ENCODE results near the gene EIF4E1B. TPM values are rescaled to one million over a fixed set of nuclear protein-coding genes. Genes with fewer than 3 reads are reported as not detected.

EIF4E1B gene
- total RNA-seq, 1 donor from 2014 or later, result not detected

- Mint-ChIP-seq H3K9me3 (ENCODE audit: unreplicated experiment) (no peaks in the 10 kb centered on the region), H3K27me3 (ENCODE audit: unreplicated experiment) (no peaks in the 10 kb centered on the region), H3K27ac (ENCODE audit: unreplicated experiment) (no peak overlapping the region), H3K4me1 (ENCODE audit: unreplicated experiment) (peaks cover 8% of the 10 kb centered on the region), H3K4me3 (ENCODE audit: unreplicated experiment) (no peak overlapping the region), H3K36me3 (ENCODE audit: unreplicated experiment) (no peaks in the 10 kb centered on the region)
- no peak for DNase-seq (ENCODE audit: extremely low spot score, unreplicated experiment)
- TF ChIP-seq CTCF (IDR thresholded peaks at IDR 0.05), result no peak
Observed at GRCh38 chr5:176606875-176607274, 23.6 kb upstream of the EIF4E1B start.

GRCh38 chr5:176608142-176608705 is 22.3 kb upstream of the EIF4E1B start:
- Mint-ChIP-seq H3K27ac (ENCODE audit: unreplicated experiment) (no peak overlapping the region), H3K4me3 (ENCODE audit: unreplicated experiment) (peak overlapping the region; percentile 82), H3K4me1 (ENCODE audit: unreplicated experiment) (peaks cover 8% of the 10 kb centered on the region), H3K27me3 (ENCODE audit: unreplicated experiment) (no peaks in the 10 kb centered on the region), H3K9me3 (ENCODE audit: unreplicated experiment) (no peaks in the 10 kb centered on the region), H3K36me3 (ENCODE audit: unreplicated experiment) (no peaks in the 10 kb centered on the region)
- no peak for TF ChIP-seq CTCF (IDR thresholded peaks at IDR 0.05)
- no peak for DNase-seq (ENCODE audit: extremely low spot score, unreplicated experiment)

GRCh38 chr5:176608937-176609723 is 21.3 kb upstream of the EIF4E1B start:
- Mint-ChIP-seq H3K36me3 (ENCODE audit: unreplicated experiment) (no peaks in the 10 kb centered on the region), H3K27ac (ENCODE audit: unreplicated experiment) (no peak overlapping the region), H3K4me3 (ENCODE audit: unreplicated experiment) (peak overlapping the region; percentile 82), H3K27me3 (ENCODE audit: unreplicated experiment) (no peaks in the 10 kb centered on the region), H3K9me3 (ENCODE audit: unreplicated experiment) (no peaks in the 10 kb centered on the region), H3K4me1 (ENCODE audit: unreplicated experiment) (peaks cover 9% of the 10 kb centered on the region)
- DNase-seq (ENCODE audit: extremely low spot score, unreplicated experiment), result peak; percentile 81
- TF ChIP-seq CTCF (IDR thresholded peaks at IDR 0.05), result no peak

- peak; percentile 91 for DNase-seq (ENCODE audit: extremely low spot score, unreplicated experiment)
- no peak within 1 kb of the TSS for H3K27ac Mint-ChIP-seq (ENCODE audit: unreplicated experiment)
Observed at GRCh38 chr5:176609724-176610434, 20.6 kb upstream of the EIF4E1B start, which contains the start of gene GPRIN1. Gene GPRIN1 (minus strand): TSS chr5:176610156. CDS start chr5:176599834, 10,322 bp downstream.

More at GRCh38 chr5:176609724-176610434, 20.6 kb upstream of the EIF4E1B start, which contains the start of gene GPRIN1:
- peak within 1 kb of the TSS; percentile 82 for H3K4me3 Mint-ChIP-seq (ENCODE audit: unreplicated experiment)
- no peaks in the 10 kb centered on the region for H3K27me3 Mint-ChIP-seq (ENCODE audit: unreplicated experiment)
- no peaks in the 10 kb centered on the region for H3K36me3 Mint-ChIP-seq (ENCODE audit: unreplicated experiment)
- no peaks in the 10 kb centered on the region for H3K9me3 Mint-ChIP-seq (ENCODE audit: unreplicated experiment)
- H3K4me1 Mint-ChIP-seq (ENCODE audit: unreplicated experiment), result peaks cover 10% of the 10 kb centered on the region
- peak; percentile 50 for TF ChIP-seq CTCF (IDR thresholded peaks at IDR 0.05)

Data from osteocyte (in vitro differentiated cells).